ENCODE results near the gene CACNA2D2. TPM values are rescaled to one million over a fixed set of nuclear protein-coding genes. Genes with fewer than 3 reads are reported as not detected.
A peak's percentile ranks its signal among the peaks of the same experiment; 100 is the strongest.

The CACNA2D2 gene
- total and polyA plus RNA-seq, 7 donors, result 0.14 to 1.6 (median 0.83) TPM

DNA sequence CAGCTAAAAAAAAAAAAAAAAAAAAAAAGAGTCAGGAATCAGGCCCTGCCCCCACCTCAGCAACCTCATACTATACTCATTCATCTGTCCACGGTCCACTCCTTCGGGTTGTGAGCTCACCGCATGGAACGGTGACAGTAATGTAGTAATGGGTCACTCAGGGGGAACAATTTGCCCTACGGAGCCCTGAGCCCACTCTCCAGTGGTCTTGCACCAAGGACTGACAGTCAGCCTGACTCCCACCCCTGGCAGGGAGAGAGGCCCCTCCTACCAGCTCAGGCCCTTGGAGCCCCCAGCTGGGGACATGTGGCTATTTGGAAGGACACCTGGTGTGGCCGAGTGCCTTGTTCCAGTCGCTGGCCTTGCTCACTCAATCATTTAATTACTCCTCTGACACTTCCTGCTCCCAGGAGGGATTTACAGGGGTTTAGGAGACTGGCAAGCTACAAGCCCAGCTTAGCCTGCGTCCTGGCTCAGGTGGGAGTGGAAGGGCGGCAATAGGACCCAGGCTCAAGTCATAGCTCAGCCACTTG, 19.9 kb upstream of the CACNA2D2 start:
- no peaks in the 10 kb centered on the region for H3K27me3 ChIP-seq (ENCODE audit: insufficient read depth in 3 of 3, low read length in 2 of 3)
- peak; percentile 44 to 78 (median 64) for ATAC-seq

DNA sequence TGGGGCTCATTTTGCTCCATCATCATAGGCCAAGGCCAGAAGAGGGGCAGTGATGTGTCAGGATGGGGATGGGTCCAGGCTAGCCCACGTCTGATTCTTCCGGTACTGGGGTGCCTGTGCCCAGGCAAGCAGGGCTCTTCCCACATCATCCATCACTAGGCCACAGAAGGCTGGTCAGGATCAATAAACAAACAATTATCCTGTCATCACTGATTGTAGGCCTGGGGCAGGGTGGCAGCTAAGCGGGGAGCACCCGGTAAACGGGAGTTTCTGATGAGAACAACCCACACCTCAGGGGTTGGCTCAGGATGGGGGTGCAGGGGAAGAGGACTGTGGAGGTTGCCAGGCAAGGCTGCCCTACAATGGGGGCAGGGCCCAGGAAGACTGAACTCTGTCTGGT, 18.1 kb upstream of the CACNA2D2 start:
- Histone ChIP-seq H3K27ac (no peak overlapping the region), H3K4me3 (no peak overlapping the region), H3K27me3 (ENCODE audit: insufficient read depth in 3 of 3, low read length in 2 of 3) (no peaks in the 10 kb centered on the region), H3K9me3 (no peaks in the 10 kb centered on the region), H3K36me3 (ENCODE audit: insufficient read depth in 1 of 2, low read depth in 1 of 2) (no peaks in the 10 kb centered on the region), H3K4me1 (no peaks in the 10 kb centered on the region)
- no peak for ATAC-seq
- WGBS, 3 donors, result 85 to 92% (median 86%) methylated on average over 5 of the region's 5 CpGs
- intact Hi-C loops (cut with DNase I), result no loop called here
- TF ChIP-seq, protein P1, sequence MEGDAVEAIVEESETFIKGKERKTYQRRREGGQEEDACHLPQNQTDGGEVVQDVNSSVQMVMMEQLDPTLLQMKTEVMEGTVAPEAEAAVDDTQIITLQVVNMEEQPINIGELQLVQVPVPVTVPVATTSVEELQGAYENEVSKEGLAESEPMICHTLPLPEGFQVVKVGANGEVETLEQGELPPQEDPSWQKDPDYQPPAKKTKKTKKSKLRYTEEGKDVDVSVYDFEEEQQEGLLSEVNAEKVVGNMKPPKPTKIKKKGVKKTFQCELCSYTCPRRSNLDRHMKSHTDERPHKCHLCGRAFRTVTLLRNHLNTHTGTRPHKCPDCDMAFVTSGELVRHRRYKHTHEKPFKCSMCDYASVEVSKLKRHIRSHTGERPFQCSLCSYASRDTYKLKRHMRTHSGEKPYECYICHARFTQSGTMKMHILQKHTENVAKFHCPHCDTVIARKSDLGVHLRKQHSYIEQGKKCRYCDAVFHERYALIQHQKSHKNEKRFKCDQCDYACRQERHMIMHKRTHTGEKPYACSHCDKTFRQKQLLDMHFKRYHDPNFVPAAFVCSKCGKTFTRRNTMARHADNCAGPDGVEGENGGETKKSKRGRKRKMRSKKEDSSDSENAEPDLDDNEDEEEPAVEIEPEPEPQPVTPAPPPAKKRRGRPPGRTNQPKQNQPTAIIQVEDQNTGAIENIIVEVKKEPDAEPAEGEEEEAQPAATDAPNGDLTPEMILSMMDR (IDR thresholded peaks at IDR 0.05), result no peak
- no peak for DNase-seq

More for the DNA sequence above, 19.9 kb upstream of the CACNA2D2 start:
- Histone ChIP-seq H3K27ac (no peak overlapping the region), H3K4me1 (no peaks in the 10 kb centered on the region), H3K4me3 (no peak overlapping the region), H3K36me3 (ENCODE audit: insufficient read depth in 1 of 2, low read depth in 1 of 2) (no peaks in the 10 kb centered on the region), H3K9me3 (no peaks in the 10 kb centered on the region)
- WGBS, 3 donors, result 26 to 39% (median 37%) methylated on average over 9 of the region's 9 CpGs
- TF ChIP-seq, protein P1 (IDR thresholded peaks at IDR 0.05), result no peak
- DNase-seq, result no peak
- intact Hi-C loops (cut with DNase I), result no loop called here

DNA sequence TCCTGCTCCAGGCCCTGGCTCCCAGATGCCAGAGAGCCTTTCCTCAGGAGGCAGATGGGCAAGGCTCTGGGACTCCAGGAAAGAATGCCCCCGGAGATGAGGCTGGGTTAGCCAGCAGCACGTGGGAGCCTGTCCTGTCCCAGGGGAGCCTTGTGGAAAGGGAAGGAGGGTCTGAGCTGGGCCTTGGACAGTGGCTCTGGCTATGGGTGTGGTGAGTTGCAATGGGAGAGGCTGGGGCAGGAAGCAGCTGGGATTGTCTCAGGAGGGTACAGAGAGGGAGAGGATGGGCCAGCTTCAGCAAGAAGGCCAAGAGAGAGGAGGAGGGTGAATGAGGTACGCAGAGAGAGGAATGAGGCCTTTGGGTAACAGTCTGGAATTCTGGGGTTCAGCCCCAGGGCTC, 17.4 kb upstream of the CACNA2D2 start:
- DNase-seq, result no peak
- TF ChIP-seq, protein P1 (IDR thresholded peaks at IDR 0.05), result no peak
- Histone ChIP-seq H3K27ac (no peak overlapping the region), H3K27me3 (ENCODE audit: insufficient read depth in 3 of 3, low read length in 2 of 3) (no peaks in the 10 kb centered on the region), H3K9me3 (no peaks in the 10 kb centered on the region), H3K4me3 (no peak overlapping the region), H3K36me3 (ENCODE audit: insufficient read depth in 1 of 2, low read depth in 1 of 2) (no peaks in the 10 kb centered on the region), H3K4me1 (no peaks in the 10 kb centered on the region)
- 53 to 66% (median 58%) methylated on average over 3 of the region's 3 CpGs for WGBS, 3 donors
- intact Hi-C loops (cut with DNase I), result no loop called here
- ATAC-seq, result no peak

DNA sequence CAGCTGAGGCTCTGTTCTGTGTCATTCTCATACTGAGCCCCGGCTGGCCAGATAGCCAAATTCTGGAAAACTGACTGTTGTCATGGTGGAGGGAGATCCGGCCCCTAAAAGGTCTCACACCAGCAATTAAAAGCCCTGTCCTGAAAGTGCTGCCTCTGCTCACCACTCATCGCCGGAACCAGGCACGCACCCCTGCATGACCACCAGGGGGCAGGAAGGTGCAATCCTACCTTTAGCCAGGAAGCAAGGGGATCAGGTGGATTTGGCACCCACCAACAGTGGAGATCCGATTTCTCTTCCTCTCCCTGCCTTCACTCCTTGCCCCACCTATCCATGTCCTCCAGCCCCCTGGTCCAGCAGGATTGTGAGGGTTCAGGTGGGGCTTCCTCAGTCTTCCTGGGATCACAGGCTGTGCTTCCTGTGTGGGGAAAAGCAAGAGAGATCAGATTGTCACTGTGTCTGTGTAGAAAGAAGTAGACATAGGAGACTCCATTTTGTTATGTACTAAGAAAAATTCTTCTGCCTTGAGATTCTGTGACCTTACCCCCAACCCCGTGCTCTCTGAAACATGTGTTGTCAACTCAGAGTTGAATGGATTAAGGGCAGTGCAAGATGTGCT, 16.1 kb upstream of the CACNA2D2 start:
- Histone ChIP-seq H3K9me3 (no peaks in the 10 kb centered on the region), H3K4me3 (no peak overlapping the region), H3K27me3 (ENCODE audit: insufficient read depth in 3 of 3, low read length in 2 of 3) (no peaks in the 10 kb centered on the region), H3K27ac (no peak overlapping the region), H3K4me1 (no peaks in the 10 kb centered on the region), H3K36me3 (ENCODE audit: insufficient read depth in 1 of 2, low read depth in 1 of 2) (no peaks in the 10 kb centered on the region)
- WGBS, 3 donors, result 21 to 26% (median 24%) methylated on average over 7 of the region's 7 CpGs
- peak; percentile 73 to 85 (median 82) for ATAC-seq
- TF ChIP-seq, protein P1 (IDR thresholded peaks at IDR 0.05), result peak; percentile 86
- intact Hi-C loops (cut with DNase I), result loop anchor here (2.0 to 5.0 kb wide), 3 partner anchors 27 to 95 kb away; partner anchors contain the start of gene CISH (in 1 of the 2)
- peak; percentile 60 to 73 for DNase-seq

Data from psoas muscle (tissue), 8 donors.